ENCODE results near the gene B3GALT5. TPM values are rescaled to one million over a fixed set of nuclear protein-coding genes. Genes with fewer than 3 reads are reported as not detected.

Gene B3GALT5
- total and polyA plus RNA-seq, 2 of the 4 experiments (the other 2 are of a cell fraction) = 0.05 to 0.18 TPM

DNA sequence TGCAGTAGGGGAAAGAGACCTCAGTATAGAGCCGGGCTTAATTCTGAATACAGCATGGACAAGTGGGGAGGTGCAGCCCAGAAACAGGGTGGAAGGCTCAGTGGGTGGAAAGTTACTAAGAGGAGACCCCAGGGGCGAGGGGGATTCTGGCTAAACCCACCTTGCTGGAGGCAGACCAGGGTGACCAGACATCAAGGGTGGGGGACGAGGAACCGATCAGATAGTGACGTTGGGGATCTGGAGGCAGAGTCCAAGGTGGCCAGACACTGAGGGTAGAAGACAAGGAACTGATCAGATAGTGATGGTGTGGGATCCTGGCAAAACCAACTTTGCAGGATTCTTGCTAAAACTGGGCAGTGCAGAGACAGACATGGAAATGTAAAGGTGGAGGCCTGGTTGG is 36.8 kb downstream of the B3GALT5 start:
- WGBS, 2 experiments (ENCODE audit: extremely low coverage in 2 of 2, insufficient read length in 1 of 2) = 90% methylated on average over 4 of the region's 5 CpGs; no CpG with 5 or more reads in 1 of the 2 experiments
- no peak overlapping the region for H3K56ac ChIP-seq (ENCODE audit: extremely low read depth, insufficient read depth, low read length)
- dilution Hi-C loops (cut with HindIII; ENCODE audit: low sequenced_read_pairs, unreplicated experiment) (no loop called here), in situ Hi-C loops (cut with MboI; ENCODE audit: low sequenced_read_pairs) (no loop called here), intact Hi-C loops (cut with micrococcal nuclease) (no loop called here)
- no peak overlapping the region for H4K8ac ChIP-seq (ENCODE audit: low read depth in 2 of 2, low read length in 2 of 2)
- H3K9me1 ChIP-seq (ENCODE audit: insufficient read depth, low read length) = no peaks in the 10 kb centered on the region
- H3K4me1 ChIP-seq (ENCODE audit: control insufficient read depth, insufficient read depth, low read length) = no peaks in the 10 kb centered on the region
- H3K79me1 ChIP-seq (ENCODE audit: low read depth in 1 of 2, low read length in 2 of 2) = no peaks in the 10 kb centered on the region
- no peak overlapping the region for H2BK5ac ChIP-seq (ENCODE audit: low read depth, low read length, poor library complexity, severe bottlenecking)
- H3K23ac ChIP-seq (ENCODE audit: low read depth, low read length) = no peak overlapping the region
- no peaks in the 10 kb centered on the region for H4K20me1 ChIP-seq (ENCODE audit: insufficient read depth, low read length)
- no TSS peak for BruUV-seq (replicated peaks)
- no peak overlapping the region for H4K5ac ChIP-seq (ENCODE audit: low read depth, low read length)
- no peak overlapping the region for H2AK5ac ChIP-seq (ENCODE audit: low read depth, low read length)
- no peak overlapping the region for H2AK9ac ChIP-seq (replicated peaks; ENCODE audit: low read depth, low read length, poor library complexity)
- H2AFZ ChIP-seq (replicated peaks; ENCODE audit: low read length, poor library complexity) = no peak overlapping the region
- H4K91ac ChIP-seq (ENCODE audit: insufficient read depth, low read depth, low read length) = no peak overlapping the region
- no peaks in the 10 kb centered on the region for H3K36me3 ChIP-seq (ENCODE audit: control insufficient read depth, insufficient read depth, low read length)
- H3K27me3 ChIP-seq (ENCODE audit: control insufficient read depth, insufficient read depth, low read length) = no peaks in the 10 kb centered on the region
- peaks cover 10% of the 10 kb centered on the region for H3K9me3 ChIP-seq (ENCODE audit: control insufficient read depth, insufficient read depth, low read length)
- no peak overlapping the region for H3K4me3 ChIP-seq (ENCODE audit: insufficient read depth, low read depth, low read length)
- H2BK120ac ChIP-seq (ENCODE audit: low read depth, low read length) = no peak overlapping the region
- no peak overlapping the region for H2BK20ac ChIP-seq (ENCODE audit: low read depth, low read length)
- ChIA-PET CTCF (no interaction called here), POLR2A (ENCODE audit: unreplicated experiment) (no interaction called here)
- H3K4me2 ChIP-seq (ENCODE audit: low read depth, low read length) = no peak overlapping the region
- TF ChIP-seq MXI1 (IDR thresholded peaks at IDR 0.05; ENCODE audit: borderline replicate concordance, low read depth, low read length) = no peak
- TF ChIP-seq NFE2L2 (IDR thresholded peaks at IDR 0.05; ENCODE audit: low read depth, low read length) = no peak
- TF ChIP-seq SMC3 (IDR thresholded peaks at IDR 0.05; ENCODE audit: low read depth, low read length) = no peak
- TF ChIP-seq, protein P1, sequence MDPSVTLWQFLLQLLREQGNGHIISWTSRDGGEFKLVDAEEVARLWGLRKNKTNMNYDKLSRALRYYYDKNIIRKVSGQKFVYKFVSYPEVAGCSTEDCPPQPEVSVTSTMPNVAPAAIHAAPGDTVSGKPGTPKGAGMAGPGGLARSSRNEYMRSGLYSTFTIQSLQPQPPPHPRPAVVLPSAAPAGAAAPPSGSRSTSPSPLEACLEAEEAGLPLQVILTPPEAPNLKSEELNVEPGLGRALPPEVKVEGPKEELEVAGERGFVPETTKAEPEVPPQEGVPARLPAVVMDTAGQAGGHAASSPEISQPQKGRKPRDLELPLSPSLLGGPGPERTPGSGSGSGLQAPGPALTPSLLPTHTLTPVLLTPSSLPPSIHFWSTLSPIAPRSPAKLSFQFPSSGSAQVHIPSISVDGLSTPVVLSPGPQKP (IDR thresholded peaks at IDR 0.05; ENCODE audit: borderline replicate concordance, low read depth, low read length) = no peak
- no peak for TF ChIP-seq CEBPB (IDR thresholded peaks at IDR 0.05; ENCODE audit: low read depth, low read length)
- TF ChIP-seq, protein P2, sequence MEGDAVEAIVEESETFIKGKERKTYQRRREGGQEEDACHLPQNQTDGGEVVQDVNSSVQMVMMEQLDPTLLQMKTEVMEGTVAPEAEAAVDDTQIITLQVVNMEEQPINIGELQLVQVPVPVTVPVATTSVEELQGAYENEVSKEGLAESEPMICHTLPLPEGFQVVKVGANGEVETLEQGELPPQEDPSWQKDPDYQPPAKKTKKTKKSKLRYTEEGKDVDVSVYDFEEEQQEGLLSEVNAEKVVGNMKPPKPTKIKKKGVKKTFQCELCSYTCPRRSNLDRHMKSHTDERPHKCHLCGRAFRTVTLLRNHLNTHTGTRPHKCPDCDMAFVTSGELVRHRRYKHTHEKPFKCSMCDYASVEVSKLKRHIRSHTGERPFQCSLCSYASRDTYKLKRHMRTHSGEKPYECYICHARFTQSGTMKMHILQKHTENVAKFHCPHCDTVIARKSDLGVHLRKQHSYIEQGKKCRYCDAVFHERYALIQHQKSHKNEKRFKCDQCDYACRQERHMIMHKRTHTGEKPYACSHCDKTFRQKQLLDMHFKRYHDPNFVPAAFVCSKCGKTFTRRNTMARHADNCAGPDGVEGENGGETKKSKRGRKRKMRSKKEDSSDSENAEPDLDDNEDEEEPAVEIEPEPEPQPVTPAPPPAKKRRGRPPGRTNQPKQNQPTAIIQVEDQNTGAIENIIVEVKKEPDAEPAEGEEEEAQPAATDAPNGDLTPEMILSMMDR (conservative IDR thresholded peaks at IDR 0.05; ENCODE audit: low read depth, low read length) = no peak
- no peak for TF ChIP-seq BHLHE40 (IDR thresholded peaks at IDR 0.05; ENCODE audit: low read depth, low read length)
- no peak for TF ChIP-seq RAD21 (IDR thresholded peaks at IDR 0.05; ENCODE audit: low read length)
- no peak overlapping the region for H3K4ac ChIP-seq (ENCODE audit: low read depth, low read length)
- no peak for ATAC-seq (ENCODE audit: low read depth)
- H3K14ac ChIP-seq (replicated peaks; ENCODE audit: low read depth, low read length) = no peak overlapping the region
- no peak for DNase-seq
- no peak overlapping the region for H2BK15ac ChIP-seq (ENCODE audit: low read depth, low read length)
- H3K9ac ChIP-seq (ENCODE audit: low read depth, low read length) = no peak overlapping the region
- H3K18ac ChIP-seq (ENCODE audit: low read depth, low read length) = no peak overlapping the region
- no peak overlapping the region for H3K27ac ChIP-seq (ENCODE audit: insufficient read depth, low read length)
